H9 (cell line): ENCODE measurements around the gene UGT1A5. TPM values are rescaled to one million over a fixed set of nuclear protein-coding genes. Genes with fewer than 3 reads are reported as not detected.
A peak's percentile ranks its signal among the peaks of the same experiment; 100 is the strongest.

ENCODE experiments used
- DNase-seq: peaks from one replicate; pipeline ENCODE4 v3.0.0-alpha.2; 2017
- H2AFZ ChIP-seq: one replicate; pipeline ENCODE4 v1.6.1; 2013; ENCODE audit warnings: mild to moderate bottlenecking, low read length, control low read depth, moderate library complexity
- H2AK5ac ChIP-seq: 2 replicates; pipeline ENCODE4 v1.6.1; 2013; ENCODE audit warnings: low read length, control low read depth, mixed read lengths; ENCODE audit not compliant: insufficient read length
- H2BK120ac ChIP-seq: one replicate; pipeline ENCODE4 v1.6.1; 2013; ENCODE audit warnings: low read depth, mild to moderate bottlenecking, low read length, control low read depth, inconsistent platforms; ENCODE audit not compliant: poor library complexity, severe bottlenecking
- H2BK12ac ChIP-seq: 2 replicates; pipeline ENCODE4 v1.6.1; 2013; ENCODE audit warnings: low read length, control low read depth, mixed read lengths, low read depth; ENCODE audit not compliant: insufficient read length
- H2BK15ac ChIP-seq: 2 replicates; pipeline ENCODE4 v1.6.1; 2013; ENCODE audit warnings: low read depth, low read length, control low read depth
- H2BK20ac ChIP-seq: one replicate; pipeline ENCODE4 v1.6.1; 2013; ENCODE audit warnings: low read depth, mild to moderate bottlenecking, low read length, control low read depth, inconsistent platforms; ENCODE audit not compliant: poor library complexity, severe bottlenecking
- H2BK5ac ChIP-seq: 2 replicates; pipeline ENCODE4 v1.6.1; 2013; ENCODE audit warnings: low read length, control low read depth, mixed read lengths; ENCODE audit not compliant: insufficient read length
- H3K14ac ChIP-seq: 2 replicates; pipeline ENCODE4 v1.6.1; 2013; ENCODE audit warnings: low read length, control low read depth; ENCODE audit not compliant: insufficient read depth
- H3K18ac ChIP-seq: 2 replicates; pipeline ENCODE4 v1.6.1; 2013; ENCODE audit warnings: low read depth, mild to moderate bottlenecking, mixed read lengths, low read length, control low read depth; ENCODE audit not compliant: insufficient read length
- H3K23ac ChIP-seq: 2 replicates; pipeline ENCODE4 v1.6.1; 2013; ENCODE audit warnings: low read length, control low read depth, mixed read lengths, low read depth; ENCODE audit not compliant: insufficient read length
- H3K23me2 ChIP-seq: 2 replicates; pipeline ENCODE4 v1.6.1; 2013; ENCODE audit warnings: low read depth, mild to moderate bottlenecking, mixed read lengths, low read length, control low read depth; ENCODE audit not compliant: insufficient read length, poor library complexity, severe bottlenecking
- H3K27ac ChIP-seq: 2 replicates; pipeline ENCODE4 v1.5.1; 2013; ENCODE audit warnings: low read length, control low read depth, mixed read lengths, low read depth; ENCODE audit not compliant: insufficient read length
- H3K27me3 ChIP-seq: 2 replicates; pipeline ENCODE4 v1.6.1; 2013; ENCODE audit warnings: low read length, control low read depth, inconsistent platforms; ENCODE audit not compliant: insufficient read depth
- H3K4ac ChIP-seq: 2 replicates; pipeline ENCODE4 v1.6.1; 2013; ENCODE audit warnings: low read depth, mild to moderate bottlenecking, control low read depth, inconsistent platforms, low read length, moderate library complexity
- H3K4me1 ChIP-seq: 2 replicates; pipeline ENCODE4 v1.6.1; 2013; ENCODE audit warnings: low read length, control low read depth, inconsistent platforms; ENCODE audit not compliant: insufficient read depth
- H3K4me2 ChIP-seq: 2 replicates; pipeline ENCODE4 v1.6.1; 2013; ENCODE audit warnings: low read length, control low read depth, mixed read lengths; ENCODE audit not compliant: insufficient read length, insufficient read depth
- H3K56ac ChIP-seq: 2 replicates; pipeline ENCODE4 v1.6.1; 2013; ENCODE audit warnings: low read depth, mild to moderate bottlenecking, mixed read lengths, low read length, control low read depth; ENCODE audit not compliant: insufficient read length
- H3K79me1 ChIP-seq: 2 replicates; pipeline ENCODE4 v1.6.1; 2013; ENCODE audit warnings: low read depth, mild to moderate bottlenecking, moderate library complexity, low read length, control low read depth, inconsistent platforms; ENCODE audit not compliant: insufficient read depth, poor library complexity, severe bottlenecking
- H3K79me2 ChIP-seq: 2 replicates; pipeline ENCODE4 v1.6.1; 2013; ENCODE audit warnings: low read length, control low read depth, inconsistent platforms; ENCODE audit not compliant: insufficient read depth
- H3K9ac ChIP-seq: 2 replicates; pipeline ENCODE4 v1.6.1; 2013; ENCODE audit warnings: low read length, control low read depth, mixed read lengths; ENCODE audit not compliant: insufficient read length; ENCODE audit errors: extremely low read depth
- H3K9me3 ChIP-seq: one replicate; pipeline ENCODE4 v1.6.1; 2013; ENCODE audit warnings: low read depth, low read length, inconsistent platforms; ENCODE audit not compliant: control insufficient read depth
- H3T11ph ChIP-seq: one replicate; pipeline ENCODE4 v1.6.1; 2013; ENCODE audit warnings: mild to moderate bottlenecking, low read length, control low read depth, inconsistent platforms
- H4K20me1 ChIP-seq: one replicate; pipeline ENCODE4 v1.6.1; 2013; ENCODE audit not compliant: control insufficient read depth, insufficient read length, insufficient read depth
- H4K5ac ChIP-seq: 2 replicates; pipeline ENCODE4 v1.6.1; 2013; ENCODE audit warnings: low read depth, mild to moderate bottlenecking, mixed read lengths, low read length, control low read depth; ENCODE audit not compliant: insufficient read length
- H4K8ac ChIP-seq: replicated peaks from 2 replicates; pipeline ENCODE4 v1.6.1; 2013; ENCODE audit warnings: low read length, control low read depth, mixed read lengths, low read depth; ENCODE audit not compliant: insufficient read length
- H4K91ac ChIP-seq: 2 replicates; pipeline ENCODE4 v1.6.1; 2013; ENCODE audit warnings: low read depth, mild to moderate bottlenecking, moderate library complexity, mixed read lengths, low read length, control low read depth; ENCODE audit not compliant: insufficient read length
- H3K27ac Mint-ChIP-seq, 3 experiments: 2 replicates in 2 of 3; 3 replicates in 1 of 3; pipeline ENCODE4 v1.8.0; 2020 to 2021; ENCODE audit warnings: mixed read lengths in 3 of 3, mild to moderate bottlenecking in 1 of 3, moderate library complexity in 1 of 3
- H3K27me3 Mint-ChIP-seq: 2 replicates; pipeline ENCODE4 v1.8.0; 2021; ENCODE audit warnings: low read depth, mild to moderate bottlenecking, moderate library complexity, mixed read lengths
- H3K36me3 Mint-ChIP-seq, 3 experiments: 2 replicates in 2 of 3; 3 replicates in 1 of 3; pipeline ENCODE4 v1.8.0; 2020 to 2021; ENCODE audit warnings: low read depth in 3 of 3, mixed read lengths in 3 of 3; ENCODE audit not compliant: insufficient read depth in 1 of 3
- H3K4me1 Mint-ChIP-seq, 2 experiments: 2 replicates each; pipeline ENCODE4 v1.8.0; 2020; ENCODE audit warnings: mixed read lengths in 2 of 2
- H3K4me3 Mint-ChIP-seq, 2 experiments: 2 replicates in 1 of 2; 3 replicates in 1 of 2; pipeline ENCODE4 v1.8.0; 2020 to 2021; ENCODE audit warnings: mild to moderate bottlenecking in 2 of 2, mixed read lengths in 2 of 2, moderate library complexity in 1 of 2
- H3K9me3 Mint-ChIP-seq, 2 experiments: 2 replicates in 1 of 2; 3 replicates in 1 of 2; pipeline ENCODE4 v1.8.0; 2020; ENCODE audit warnings: mild to moderate bottlenecking in 2 of 2, mixed read lengths in 2 of 2, moderate library complexity in 1 of 2
- WGBS: extraction: QIAGEN DNeasy Blood & Tissue Kit; methylation state at CpG from one replicate; pipeline ENCODE4 v1.1.7; 2013; ENCODE audit warnings: missing lambda C conversion rate, low lambda C conversion rate, mixed read lengths; ENCODE audit not compliant: insufficient read length; ENCODE audit errors: extremely low coverage; 5-methylcytosine and 5-hydroxymethylcytosine counted together
- total RNA-seq: library from RNA; stranded (reverse); gene quantifications from 2 replicates; pipeline ENCODE4 v1.2.1, GENCODE V29; 2021
- TF ChIP-seq, protein P1 (sequence below): fragments of 200-600 bp; sonication (generic); conservative IDR thresholded peaks from 3 replicates; pipeline ENCODE4 v1.8.0; 2021; ENCODE audit warnings: antibody characterized with exemption, mild to moderate bottlenecking

Gene UGT1A5
- total RNA-seq, 1 experiment from 2014 or later: not detected

GRCh38 chr2:233674995-233675394 is 37.7 kb upstream of the UGT1A5 start:
- Histone ChIP-seq H3K14ac (no peak overlapping the region), H2BK5ac (no peak overlapping the region), H2AFZ (no peak overlapping the region), H3K18ac (no peak overlapping the region), H2BK20ac (no peak overlapping the region), H2BK12ac (no peak overlapping the region), H3K4me1 (no peaks in the 10 kb centered on the region; the same call in 1 of the 2 replicates), H2AK5ac (no peak overlapping the region), H3K23ac (no peak overlapping the region), H3K27me3 (no peaks in the 10 kb centered on the region), H3K79me2 (no peaks in the 10 kb centered on the region), H3K9ac (no peak overlapping the region), H4K8ac (no peak overlapping the region), H3K4me2 (no peak overlapping the region), H2BK15ac (no peak overlapping the region), H3K27ac (no peak overlapping the region), H3K56ac (no peak overlapping the region), H3K79me1 (no peaks in the 10 kb centered on the region), H4K20me1 (no peaks in the 10 kb centered on the region), H3K23me2 (no peaks in the 10 kb centered on the region), H3T11ph (no peak overlapping the region), H4K5ac (no peak overlapping the region), H2BK120ac (no peak overlapping the region), H3K9me3 (no peaks in the 10 kb centered on the region), H3K4ac (no peak overlapping the region), H4K91ac (no peak overlapping the region)
- H3K4me1 Mint-ChIP-seq: peaks cover 2 to 5% of the 10 kb centered on the region in 2 experiments; a peak in 3 of 4 replicates
- no peak for DNase-seq
- no peaks in the 10 kb centered on the region for H3K9me3 Mint-ChIP-seq
- no CpG with 5 or more reads among the region's 4 CpGs for WGBS
- no peaks in the 10 kb centered on the region for H3K36me3 Mint-ChIP-seq
- peaks cover 15% of the 10 kb centered on the region for H3K27me3 Mint-ChIP-seq
- TF ChIP-seq, protein P1, sequence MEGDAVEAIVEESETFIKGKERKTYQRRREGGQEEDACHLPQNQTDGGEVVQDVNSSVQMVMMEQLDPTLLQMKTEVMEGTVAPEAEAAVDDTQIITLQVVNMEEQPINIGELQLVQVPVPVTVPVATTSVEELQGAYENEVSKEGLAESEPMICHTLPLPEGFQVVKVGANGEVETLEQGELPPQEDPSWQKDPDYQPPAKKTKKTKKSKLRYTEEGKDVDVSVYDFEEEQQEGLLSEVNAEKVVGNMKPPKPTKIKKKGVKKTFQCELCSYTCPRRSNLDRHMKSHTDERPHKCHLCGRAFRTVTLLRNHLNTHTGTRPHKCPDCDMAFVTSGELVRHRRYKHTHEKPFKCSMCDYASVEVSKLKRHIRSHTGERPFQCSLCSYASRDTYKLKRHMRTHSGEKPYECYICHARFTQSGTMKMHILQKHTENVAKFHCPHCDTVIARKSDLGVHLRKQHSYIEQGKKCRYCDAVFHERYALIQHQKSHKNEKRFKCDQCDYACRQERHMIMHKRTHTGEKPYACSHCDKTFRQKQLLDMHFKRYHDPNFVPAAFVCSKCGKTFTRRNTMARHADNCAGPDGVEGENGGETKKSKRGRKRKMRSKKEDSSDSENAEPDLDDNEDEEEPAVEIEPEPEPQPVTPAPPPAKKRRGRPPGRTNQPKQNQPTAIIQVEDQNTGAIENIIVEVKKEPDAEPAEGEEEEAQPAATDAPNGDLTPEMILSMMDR: peak; percentile 37; the same call in 2 of the 3 replicates
- no peak overlapping the region for H3K4me3 Mint-ChIP-seq
- H3K27ac Mint-ChIP-seq: no peak overlapping the region
